ENCODE results near the gene SLC30A1. TPM values are rescaled to one million over a fixed set of nuclear protein-coding genes. Genes with fewer than 3 reads are reported as not detected.

Gene SLC30A1
- total RNA-seq, 1 experiment from 2014 or later, result 21.3 TPM

GRCh38 chr1:211603191-211603701 is 24.3 kb upstream of the SLC30A1 start:
- H3K36me3 ChIP-seq, result no peaks in the 10 kb centered on the region
- 0 out of 2 replicates have a peak, but pooled peaks cover 3% of the 10 kb centered on the region for H3K27me3 ChIP-seq
- DNase-seq, result no peak
- H3K4me3 ChIP-seq, result no peak overlapping the region
- H3K4me1 ChIP-seq, result 0 out of 2 replicates have a peak, but pooled peaks cover 1% of the 10 kb centered on the region
- H3K9me3 ChIP-seq (replicated peaks), result peaks cover 5% of the 10 kb centered on the region; the same call in 1 of the 2 replicates
- H3K27ac ChIP-seq, result no peak overlapping the region

GRCh38 chr1:211601982-211602670 is 23.2 kb upstream of the SLC30A1 start:
- Histone ChIP-seq H3K4me3 (no peak overlapping the region), H3K27me3 (0 out of 2 replicates have a peak, but pooled peaks cover 3% of the 10 kb centered on the region), H3K27ac (no peak overlapping the region), H3K36me3 (no peaks in the 10 kb centered on the region), H3K9me3 (replicated peaks) (peaks cover 5% of the 10 kb centered on the region; the same call in 1 of the 2 replicates), H3K4me1 (peaks cover 10% of the 10 kb centered on the region)
- DNase-seq, result no peak

GRCh38 chr1:211601159-211601558 is 22.2 kb upstream of the SLC30A1 start:
- no peak overlapping the region for H3K4me3 ChIP-seq
- H3K27me3 ChIP-seq, result 0 out of 2 replicates have a peak, but pooled peaks cover 3% of the 10 kb centered on the region
- no peaks in the 10 kb centered on the region for H3K36me3 ChIP-seq
- peaks cover 5% of the 10 kb centered on the region; the same call in 1 of the 2 replicates for H3K9me3 ChIP-seq (replicated peaks)
- no peak for DNase-seq
- H3K27ac ChIP-seq, result no peak overlapping the region
- peaks cover 11% of the 10 kb centered on the region for H3K4me1 ChIP-seq

- Histone ChIP-seq H3K27ac (no peak overlapping the region), H3K27me3 (no peaks in the 10 kb centered on the region)
Measured at GRCh38 chr1:211599250-211599649, 20.3 kb upstream of the SLC30A1 start.

GRCh38 chr1:211598514-211598913 is 19.6 kb upstream of the SLC30A1 start:
- Histone ChIP-seq H3K27ac (no peak overlapping the region), H3K4me1 (peaks cover 16% of the 10 kb centered on the region), H3K4me3 (no peak overlapping the region), H3K36me3 (no peaks in the 10 kb centered on the region), H3K27me3 (no peaks in the 10 kb centered on the region), H3K9me3 (replicated peaks) (peaks cover 5% of the 10 kb centered on the region; the same call in 1 of the 2 replicates)
- DNase-seq, result no peak

More at GRCh38 chr1:211599250-211599649, 20.3 kb upstream of the SLC30A1 start:
- peaks cover 16% of the 10 kb centered on the region for H3K4me1 ChIP-seq
- H3K9me3 ChIP-seq (replicated peaks), result peaks cover 5% of the 10 kb centered on the region; the same call in 1 of the 2 replicates
- DNase-seq, result no peak
- no peak overlapping the region for H3K4me3 ChIP-seq
- H3K36me3 ChIP-seq, result no peaks in the 10 kb centered on the region

- Histone ChIP-seq H3K4me3 (no peak overlapping the region), H3K36me3 (no peaks in the 10 kb centered on the region), H3K9me3 (replicated peaks) (peaks cover 5% of the 10 kb centered on the region; the same call in 1 of the 2 replicates), H3K27me3 (no peaks in the 10 kb centered on the region), H3K27ac (no peak overlapping the region), H3K4me1 (peaks cover 32% of the 10 kb centered on the region)
- DNase-seq, result no peak
Measured at GRCh38 chr1:211596418-211597181, 17.6 kb upstream of the SLC30A1 start.

- H3K9me3 ChIP-seq (replicated peaks), result peaks cover 2% of the 10 kb centered on the region; the same call in 1 of the 2 replicates
- H3K36me3 ChIP-seq, result no peaks in the 10 kb centered on the region
- no peaks in the 10 kb centered on the region for H3K27me3 ChIP-seq
- H3K27ac ChIP-seq, result no peak overlapping the region
- H3K4me3 ChIP-seq, result no peak overlapping the region
- H3K4me1 ChIP-seq, result peaks cover 36% of the 10 kb centered on the region
- no peak for DNase-seq
Measured at GRCh38 chr1:211595419-211595818, 16.5 kb upstream of the SLC30A1 start.

- H3K4me3 ChIP-seq, result peak overlapping the region; percentile 5; the same call in 1 of the 2 replicates
- no peaks in the 10 kb centered on the region for H3K27me3 ChIP-seq
- DNase-seq, result peak; percentile 73 to 87
- H3K9me3 ChIP-seq (replicated peaks), result peaks cover 6% of the 10 kb centered on the region; the same call in 1 of the 2 replicates
- no peaks in the 10 kb centered on the region for H3K36me3 ChIP-seq
- peaks cover 26% of the 10 kb centered on the region for H3K4me1 ChIP-seq
- H3K27ac ChIP-seq, result peak overlapping the region; percentile 65
Measured at GRCh38 chr1:211591980-211592493, 13.1 kb upstream of the SLC30A1 start.

GRCh38 chr1:211589782-211590721 is 11.1 kb upstream of the SLC30A1 start:
- DNase-seq, result no peak
- H3K4me1 ChIP-seq, result peaks cover 20% of the 10 kb centered on the region
- H3K9me3 ChIP-seq (replicated peaks), result peaks cover 6% of the 10 kb centered on the region; the same call in 1 of the 2 replicates
- H3K4me3 ChIP-seq, result no peak overlapping the region
- no peak overlapping the region for H3K27ac ChIP-seq
- no peaks in the 10 kb centered on the region for H3K36me3 ChIP-seq
- no peaks in the 10 kb centered on the region for H3K27me3 ChIP-seq

GRCh38 chr1:211588711-211589110 is 9.8 kb upstream of the SLC30A1 start:
- no peak overlapping the region for H3K27ac ChIP-seq
- H3K4me1 ChIP-seq, result peaks cover 20% of the 10 kb centered on the region
- DNase-seq, result no peak
- H3K36me3 ChIP-seq, result no peaks in the 10 kb centered on the region
- no peaks in the 10 kb centered on the region for H3K27me3 ChIP-seq
- peaks cover 6% of the 10 kb centered on the region; the same call in 1 of the 2 replicates for H3K9me3 ChIP-seq (replicated peaks)
- no peak overlapping the region for H3K4me3 ChIP-seq

GRCh38 chr1:211587123-211587522 is 8.2 kb upstream of the SLC30A1 start:
- Histone ChIP-seq H3K4me1 (peaks cover 9% of the 10 kb centered on the region), H3K27me3 (no peaks in the 10 kb centered on the region), H3K27ac (no peak overlapping the region), H3K9me3 (replicated peaks) (peaks cover 6% of the 10 kb centered on the region; the same call in 1 of the 2 replicates), H3K4me3 (no peak overlapping the region), H3K36me3 (no peaks in the 10 kb centered on the region)
- no peak for DNase-seq

- no peak for DNase-seq
- no peaks in the 10 kb centered on the region for H3K27me3 ChIP-seq
Measured at GRCh38 chr1:211586538-211586937, 7.6 kb upstream of the SLC30A1 start.

GRCh38 chr1:211583011-211583992 is 4.3 kb upstream of the SLC30A1 start:
- H3K36me3 ChIP-seq, result no peaks in the 10 kb centered on the region
- DNase-seq, result no peak
- H3K27ac ChIP-seq, result no peak overlapping the region
- H3K9me3 ChIP-seq (replicated peaks), result 0 out of 2 replicates have a peak, but pooled peaks cover 3% of the 10 kb centered on the region
- no peaks in the 10 kb centered on the region for H3K27me3 ChIP-seq
- H3K4me1 ChIP-seq, result peaks cover 4% of the 10 kb centered on the region; the same call in 1 of the 2 replicates
- no peak overlapping the region for H3K4me3 ChIP-seq

More at GRCh38 chr1:211586538-211586937, 7.6 kb upstream of the SLC30A1 start:
- Histone ChIP-seq H3K4me1 (peaks cover 4% of the 10 kb centered on the region), H3K4me3 (no peak overlapping the region), H3K36me3 (no peaks in the 10 kb centered on the region), H3K27ac (no peak overlapping the region), H3K9me3 (replicated peaks) (peaks cover 6% of the 10 kb centered on the region; the same call in 1 of the 2 replicates)

All from SJCRH30 (cell line).